Colon (tissue), 2 donors: ENCODE measurements around the gene TRPT1.

Experiments used
- FAIRE-seq: peaks from 2 replicates; lab custom pipeline; 2012; peaks lifted over from hg19 to GRCh38; lab: Jason Lieb, UNC
- donor health status: control.
- donor health status: control.

TRPT1 gene

GRCh38 chr11:64225608-64226506, at the start of gene TRPT1, which contains the start of gene NUDT22:
TRPT1 (minus strand) TSS chr11:64226186; CDS start chr11:64225860, 326 bp downstream.
NUDT22 (plus strand) TSS chr11:64226274; CDS start chr11:64226653, 379 bp downstream.
- FAIRE-seq, result no peak

GRCh38 chr11:64275031-64275800, 49.2 kb upstream of the TRPT1 start:
- FAIRE-seq, result no peak

GRCh38 chr11:64269540-64270220, 43.7 kb upstream of the TRPT1 start:
- no peak for FAIRE-seq

GRCh38 chr11:64268893-64269539, 43.0 kb upstream of the TRPT1 start:
- FAIRE-seq, result no peak

- no peak for FAIRE-seq
Observed at GRCh38 chr11:64268025-64268892, 42.3 kb upstream of the TRPT1 start.

GRCh38 chr11:64267207-64267945, 41.4 kb upstream of the TRPT1 start:
- FAIRE-seq, result no peak

GRCh38 chr11:64266339-64266738, 40.4 kb upstream of the TRPT1 start:
- no peak for FAIRE-seq

GRCh38 chr11:64265176-64266160, 39.5 kb upstream of the TRPT1 start:
- no peak for FAIRE-seq

- FAIRE-seq, result no peak
Observed at GRCh38 chr11:64264371-64264852, 38.4 kb upstream of the TRPT1 start.

GRCh38 chr11:64263947-64264317, 37.9 kb upstream of the TRPT1 start:
- no peak for FAIRE-seq

GRCh38 chr11:64263021-64263946, 37.3 kb upstream of the TRPT1 start:
- FAIRE-seq, result no peak

GRCh38 chr11:64262271-64263002, 36.5 kb upstream of the TRPT1 start:
- FAIRE-seq, result no peak

GRCh38 chr11:64261556-64262080, 35.6 kb upstream of the TRPT1 start:
- no peak for FAIRE-seq

- no peak for FAIRE-seq
Observed at GRCh38 chr11:64260147-64260708, 34.2 kb upstream of the TRPT1 start.

- FAIRE-seq, result no peak
Observed at GRCh38 chr11:64259533-64260067, 33.6 kb upstream of the TRPT1 start.

- no peak for FAIRE-seq
Observed at GRCh38 chr11:64258946-64259532, 33.1 kb upstream of the TRPT1 start.
